Measurements from ENCODE around the gene KCNK4. TPM values are rescaled to one million over a fixed set of nuclear protein-coding genes. Genes with fewer than 3 reads are reported as not detected.

Gene KCNK4
- total RNA-seq, 1 donor from 2014 or later = not detected

DNA sequence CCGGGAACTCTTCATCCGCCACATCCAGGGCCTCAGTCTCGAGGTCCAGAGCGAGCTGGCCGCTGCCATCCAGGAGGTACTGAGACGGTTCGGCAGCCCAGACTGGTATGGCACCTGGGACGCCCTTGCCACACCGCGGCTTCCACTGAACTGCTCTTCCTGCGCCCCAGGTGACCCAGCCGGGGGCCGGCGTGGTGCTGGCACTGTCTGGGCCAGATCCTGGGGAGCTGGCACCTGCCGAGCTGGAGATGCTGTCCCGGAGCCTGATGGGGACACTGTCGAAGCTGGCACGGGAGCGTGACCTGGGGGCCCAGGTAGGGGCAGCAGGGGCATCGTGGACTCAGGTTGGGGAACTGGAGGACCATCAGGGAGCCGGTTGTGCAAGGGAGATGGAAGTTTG lies 50.3 kb downstream of the KCNK4 start:
- Histone ChIP-seq H3K27me3 (peaks cover 31% of the 10 kb centered on the region), H3K9me3 (ENCODE audit: low read depth) (no peaks in the 10 kb centered on the region), H4K20me1 (ENCODE audit: low read depth) (no peaks in the 10 kb centered on the region), H3K4me1 (peaks cover 17% of the 10 kb centered on the region), H3K9ac (no peak overlapping the region), H3K4me2 (peak overlapping the region; percentile 63), H3K4me3 (peak overlapping the region; percentile 49), H3F3A (ENCODE audit: low read depth) (peaks cover 17% of the 10 kb centered on the region), H3K36me3 (no peaks in the 10 kb centered on the region), H3K79me2 (ENCODE audit: low read depth) (no peaks in the 10 kb centered on the region), H3K27ac (no peak overlapping the region), H2AFZ (replicated peaks) (no peak overlapping the region)
- TF ChIP-seq EZH2 (IDR thresholded peaks at IDR 0.05) (no peak), CTCF (IDR thresholded peaks at IDR 0.05) (no peak), EZH2phosphoT487 (IDR thresholded peaks at IDR 0.05) (no peak)
- peaks cover 15% of the 10 kb centered on the region for H3K4me1 Mint-ChIP-seq
- no peak overlapping the region for H3K27ac Mint-ChIP-seq
- no peaks in the 10 kb centered on the region for H3K9me3 Mint-ChIP-seq
- DNase-seq (ENCODE audit: low spot score) = no peak
- H3K4me3 Mint-ChIP-seq = peak overlapping the region; percentile 64
- H3K36me3 Mint-ChIP-seq = no peaks in the 10 kb centered on the region
- H3K27me3 Mint-ChIP-seq (ENCODE audit: insufficient read depth, low read depth) = peaks cover 27% of the 10 kb centered on the region

- Mint-ChIP-seq H3K4me1 (peaks cover 16% of the 10 kb centered on the region), H3K9me3 (no peaks in the 10 kb centered on the region), H3K27me3 (ENCODE audit: insufficient read depth, low read depth) (peaks cover 27% of the 10 kb centered on the region), H3K27ac (no peak overlapping the region), H3K36me3 (no peaks in the 10 kb centered on the region), H3K4me3 (peak overlapping the region; percentile 64)
- H3K79me2 ChIP-seq (ENCODE audit: low read depth) = no peaks in the 10 kb centered on the region
- no peaks in the 10 kb centered on the region for H3K9me3 ChIP-seq (ENCODE audit: low read depth)
- H3K36me3 ChIP-seq = no peaks in the 10 kb centered on the region
- no peak overlapping the region for H3K27ac ChIP-seq
- no peak overlapping the region for H3K9ac ChIP-seq
- H4K20me1 ChIP-seq (ENCODE audit: low read depth) = no peaks in the 10 kb centered on the region
- no peak for TF ChIP-seq EZH2 (IDR thresholded peaks at IDR 0.05)
- no peak for TF ChIP-seq EZH2phosphoT487 (IDR thresholded peaks at IDR 0.05)
- peak; percentile 52 for TF ChIP-seq CTCF (IDR thresholded peaks at IDR 0.05)
- peaks cover 17% of the 10 kb centered on the region for H3K4me1 ChIP-seq
- peak; percentile 93 for DNase-seq (ENCODE audit: low spot score)
- peak overlapping the region; percentile 37 for H3K4me3 ChIP-seq
- peaks cover 31% of the 10 kb centered on the region for H3K27me3 ChIP-seq
- peaks cover 17% of the 10 kb centered on the region for H3F3A ChIP-seq (ENCODE audit: low read depth)
- peak overlapping the region; percentile 32 for H2AFZ ChIP-seq (replicated peaks)
- peak overlapping the region; percentile 55 for H3K4me2 ChIP-seq
Observed at GRCh38 chr11:64341851-64342791, 51.0 kb downstream of the KCNK4 start.

- no peak overlapping the region for H3K27ac Mint-ChIP-seq
- Histone ChIP-seq H3K27me3 (peaks cover 31% of the 10 kb centered on the region), H3K9ac (no peak overlapping the region), H3K4me3 (peak overlapping the region; percentile 37), H2AFZ (replicated peaks) (no peak overlapping the region), H3K79me2 (ENCODE audit: low read depth) (no peaks in the 10 kb centered on the region), H3F3A (ENCODE audit: low read depth) (peaks cover 17% of the 10 kb centered on the region), H3K27ac (no peak overlapping the region), H3K9me3 (ENCODE audit: low read depth) (no peaks in the 10 kb centered on the region), H4K20me1 (ENCODE audit: low read depth) (no peaks in the 10 kb centered on the region), H3K4me1 (peaks cover 17% of the 10 kb centered on the region), H3K36me3 (no peaks in the 10 kb centered on the region), H3K4me2 (no peak overlapping the region)
- H3K4me3 Mint-ChIP-seq = peak overlapping the region; percentile 50
- no peaks in the 10 kb centered on the region for H3K36me3 Mint-ChIP-seq
- peaks cover 21% of the 10 kb centered on the region for H3K4me1 Mint-ChIP-seq
- H3K9me3 Mint-ChIP-seq = no peaks in the 10 kb centered on the region
- no peak for TF ChIP-seq EZH2phosphoT487 (IDR thresholded peaks at IDR 0.05)
- no peak for TF ChIP-seq EZH2 (IDR thresholded peaks at IDR 0.05)
- no peak for TF ChIP-seq CTCF (IDR thresholded peaks at IDR 0.05)
- no peak for DNase-seq (ENCODE audit: low spot score)
- H3K27me3 Mint-ChIP-seq (ENCODE audit: insufficient read depth, low read depth) = peaks cover 20% of the 10 kb centered on the region
Observed at GRCh38 chr11:64342869-64343745, 52.0 kb downstream of the KCNK4 start.

Measured in neural progenitor cell (in vitro differentiated cells).